Measurements from ENCODE around the gene MTRF1L. TPM values are rescaled to one million over a fixed set of nuclear protein-coding genes. Genes with fewer than 3 reads are reported as not detected.

The MTRF1L gene
- total RNA-seq, 4 donors from 2014 or later: 17.8 to 24.9 (median 22.5) TPM

GRCh38 chr6:152977556-152977955 lies 25.0 kb downstream of the MTRF1L start:
- H3K9me3 ChIP-seq: no peaks in the 10 kb centered on the region
- H3K27ac ChIP-seq: no peak overlapping the region
- ATAC-seq (no peak), DNase-seq (no peak)
- intact Hi-C loops (cut with DNase I; ENCODE audit: low total_unique reads) (no loop called here), in situ Hi-C loops (cut with MboI; ENCODE audit: low sequenced_read_pairs in 4 of 4) (loop anchor here in 1 of 4 donors (25.0 kb wide), 2 partner anchors 1540 to 1760 kb away; partner anchors contain the start of gene SCAF8)
- H3K4me3 ChIP-seq: no peak overlapping the region
- peaks cover 0 to 25% of the 10 kb centered on the region in 2 donors for H3K36me3 ChIP-seq
- no peak for TF ChIP-seq CTCF (IDR thresholded peaks at IDR 0.05 in 4 of 5, conservative IDR thresholded peaks at IDR 0.05 in 1 of 5)
- no peaks in the 10 kb centered on the region for H3K27me3 ChIP-seq
- H3K4me1 ChIP-seq: peaks cover 5 to 7% of the 10 kb centered on the region in 2 donors

- no peaks in the 10 kb centered on the region for H3K4me1 ChIP-seq
- H3K36me3 ChIP-seq: peaks cover 0 to 33% of the 10 kb centered on the region in 2 donors
- no peak overlapping the region for H3K27ac ChIP-seq
- H3K27me3 ChIP-seq: no peaks in the 10 kb centered on the region
- H3K4me3 ChIP-seq: no peak overlapping the region
- TF ChIP-seq POLR2A (IDR thresholded peaks at IDR 0.05) (no peak), CTCF (IDR thresholded peaks at IDR 0.05 in 4 of 5, conservative IDR thresholded peaks at IDR 0.05 in 1 of 5) (no peak)
- intact Hi-C loops (cut with DNase I; ENCODE audit: low total_unique reads) (no loop called here), in situ Hi-C loops (cut with MboI; ENCODE audit: low sequenced_read_pairs in 4 of 4) (loop anchor here in 1 of 4 donors (25.0 kb wide), 2 partner anchors 1539 to 1761 kb away; partner anchors contain the start of gene SCAF8)
- no peak for ATAC-seq
- no peak for DNase-seq
- H3K9me3 ChIP-seq: no peaks in the 10 kb centered on the region
Measured at GRCh38 chr6:152976749-152977148, 25.8 kb downstream of the MTRF1L start.

GRCh38 chr6:152975204-152975915 lies 27.1 kb downstream of the MTRF1L start:
- Histone ChIP-seq H3K27ac (no peak overlapping the region), H3K9me3 (no peaks in the 10 kb centered on the region), H3K4me1 (no peaks in the 10 kb centered on the region), H3K36me3 (peaks cover 0 to 47% of the 10 kb centered on the region in 2 donors), H3K27me3 (no peaks in the 10 kb centered on the region), H3K4me3 (no peak overlapping the region)
- in situ Hi-C loops (cut with MboI; ENCODE audit: low sequenced_read_pairs in 4 of 4) (loop anchor here in 1 of 4 donors (25.0 kb wide), 2 partner anchors 1538 to 1762 kb away; partner anchors contain the start of gene SCAF8), intact Hi-C loops (cut with DNase I; ENCODE audit: low total_unique reads) (no loop called here)
- TF ChIP-seq CTCF (IDR thresholded peaks at IDR 0.05 in 4 of 5, conservative IDR thresholded peaks at IDR 0.05 in 1 of 5) (no peak), POLR2A (IDR thresholded peaks at IDR 0.05) (no peak)
- ATAC-seq (no peak), DNase-seq (no peak)

GRCh38 chr6:152973916-152974315 lies 28.6 kb downstream of the MTRF1L start:
- Histone ChIP-seq H3K27ac (no peak overlapping the region), H3K4me1 (no peaks in the 10 kb centered on the region), H3K9me3 (no peaks in the 10 kb centered on the region), H3K4me3 (no peak overlapping the region), H3K27me3 (no peaks in the 10 kb centered on the region), H3K36me3 (peaks cover 0 to 48% of the 10 kb centered on the region in 2 donors)
- no peak for ATAC-seq
- no peak for DNase-seq
- in situ Hi-C loops (cut with MboI; ENCODE audit: low sequenced_read_pairs in 4 of 4): no loop called here
- intact Hi-C loops (cut with DNase I; ENCODE audit: low total_unique reads): no loop called here
- TF ChIP-seq CTCF (IDR thresholded peaks at IDR 0.05 in 4 of 5, conservative IDR thresholded peaks at IDR 0.05 in 1 of 5): no peak
